Stimulated activated CD8-positive, alpha-beta memory T cell treated with anti-CD3 and anti-CD28 coated beads, Interleukin-15, amount 100 ng/mL, for 48 hours (primary cell): ENCODE results near the gene MZT2B.
"Not testable (repeated sequence)": the region's sequence is repeated elsewhere in the genome, so short reads cannot be mapped to it uniquely, and the experiment has no call there.

ENCODE experiments used
- DNase-seq, 2 donors: peaks; one replicate each; pipeline ENCODE4 v3.0.0-alpha.2; 2020; ENCODE audit warnings: low read depth in 2 of 2

Gene MZT2B

GRCh38 chr2:130152816-130153595, 29.1 kb upstream of the MZT2B start:
- DNase-seq, result no peak

GRCh38 chr2:130153721-130154422, 28.2 kb upstream of the MZT2B start:
- not testable (repeated sequence) for DNase-seq

- DNase-seq, result not testable (repeated sequence)
Observed at GRCh38 chr2:130154423-130154770, 27.7 kb upstream of the MZT2B start.

GRCh38 chr2:130154773-130155765, 27.0 kb upstream of the MZT2B start:
- no peak for DNase-seq

- not testable (repeated sequence) for DNase-seq
Observed at GRCh38 chr2:130155956-130156623, 26.0 kb upstream of the MZT2B start.

- DNase-seq, result no peak
Observed at GRCh38 chr2:130156624-130157004, 25.4 kb upstream of the MZT2B start.

- DNase-seq, result not testable (repeated sequence)
Observed at GRCh38 chr2:130157354-130157753, 24.7 kb upstream of the MZT2B start.

GRCh38 chr2:130157825-130158514, 24.1 kb upstream of the MZT2B start:
- DNase-seq, result not testable (repeated sequence)

- DNase-seq, result no peak
Observed at GRCh38 chr2:130158631-130159030, 23.4 kb upstream of the MZT2B start.

- DNase-seq, result not testable (repeated sequence)
Observed at GRCh38 chr2:130159376-130159775, 22.7 kb upstream of the MZT2B start.

- no peak for DNase-seq
Observed at GRCh38 chr2:130160131-130160530, 21.9 kb upstream of the MZT2B start.

- not testable (repeated sequence) for DNase-seq
Observed at GRCh38 chr2:130160838-130161705, 21.0 kb upstream of the MZT2B start.

- DNase-seq, result not testable (repeated sequence)
Observed at GRCh38 chr2:130162486-130162885, 19.6 kb upstream of the MZT2B start.

- no peak for DNase-seq
Observed at GRCh38 chr2:130162968-130163367, 19.1 kb upstream of the MZT2B start.

GRCh38 chr2:130165293-130166016, 16.6 kb upstream of the MZT2B start:
- DNase-seq, result no peak

- DNase-seq, result not testable (repeated sequence)
Observed at GRCh38 chr2:130166611-130167010, 15.5 kb upstream of the MZT2B start.

- not testable (repeated sequence) for DNase-seq
Observed at GRCh38 chr2:130169163-130169562, 12.9 kb upstream of the MZT2B start.

- no peak for DNase-seq
Observed at GRCh38 chr2:130169896-130170295, 12.2 kb upstream of the MZT2B start.

- not testable (repeated sequence) for DNase-seq
Observed at GRCh38 chr2:130174866-130175265, 7.2 kb upstream of the MZT2B start.
